GM19239 (cell line): ENCODE measurements around the gene TLR8.
"Not testable (repeated sequence)": the region's sequence is repeated elsewhere in the genome, so short reads cannot be mapped to it uniquely, and the experiment has no call there.

Experiments used
- DNase-seq: peaks from one replicate; pipeline ENCODE4 v3.0.0; 2011; ENCODE audit warnings: low spot score; ENCODE audit not compliant: insufficient read length
- FAIRE-seq: peaks from 2 replicates; lab custom pipeline; 2011; peaks lifted over from hg19 to GRCh38; lab: Jason Lieb, UNC

The TLR8 gene

DNA sequence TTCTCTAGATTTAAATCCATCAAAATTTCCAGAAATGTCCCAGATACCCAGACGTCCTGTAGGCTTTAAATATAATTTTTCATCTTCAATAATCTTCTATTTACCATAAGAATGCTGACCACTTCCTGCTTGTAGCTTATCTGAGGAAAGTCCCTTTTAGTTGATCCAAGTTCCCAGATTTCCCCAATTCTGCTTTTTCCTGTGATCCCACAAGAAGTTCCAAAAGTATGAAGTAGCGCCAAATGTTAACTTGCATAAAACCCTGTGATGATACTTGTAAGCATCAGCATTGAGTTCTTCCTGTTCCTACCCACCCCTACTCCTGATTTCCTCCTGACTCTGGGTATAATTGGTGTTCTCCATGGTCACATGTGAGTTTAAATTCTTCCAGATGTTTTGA lies 10.6 kb upstream of the TLR8 start:
- FAIRE-seq (no peak), DNase-seq (no peak)

DNA sequence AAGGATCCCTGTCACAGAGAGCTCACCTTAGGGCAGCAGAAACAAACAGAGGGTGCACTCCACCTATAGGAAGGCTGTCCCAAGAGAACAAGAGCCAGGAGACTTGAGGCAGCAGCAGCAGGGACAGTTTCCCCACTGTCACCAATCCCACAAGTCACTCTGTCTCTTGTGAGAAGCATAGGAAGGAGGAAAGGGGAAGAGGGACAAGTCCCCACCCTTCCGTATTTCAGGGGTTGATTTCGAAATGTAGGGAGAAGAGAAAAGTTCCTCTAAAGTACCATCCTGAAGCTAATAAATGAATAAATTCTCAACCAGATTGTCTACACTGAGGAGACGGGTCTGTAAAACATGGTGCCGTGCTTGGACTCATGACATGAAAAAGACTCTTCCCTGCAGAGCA lies 9.5 kb upstream of the TLR8 start:
- FAIRE-seq = peak; percentile 58

DNA sequence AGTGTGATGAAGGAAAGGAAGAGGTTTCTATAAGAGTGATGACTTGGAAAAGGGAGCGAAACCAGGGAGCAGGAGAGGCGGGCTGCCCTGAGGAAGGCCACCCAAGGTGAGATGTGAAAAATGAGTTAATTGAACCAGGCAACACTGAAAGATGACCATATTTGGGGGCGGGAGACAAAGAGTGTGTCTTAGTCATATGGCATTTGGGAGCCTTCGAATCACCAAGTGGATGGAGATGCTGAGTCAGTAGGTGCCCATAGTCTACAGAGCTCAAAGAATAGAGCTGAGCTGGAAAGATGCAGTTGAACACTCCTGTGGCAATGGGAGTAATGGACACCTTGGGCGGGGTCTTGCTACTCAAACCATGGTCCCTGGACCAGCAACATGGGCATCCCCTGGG lies 8.3 kb upstream of the TLR8 start:
- no peak for FAIRE-seq

More for the DNA sequence above, 9.5 kb upstream of the TLR8 start:
- no peak for DNase-seq

DNA sequence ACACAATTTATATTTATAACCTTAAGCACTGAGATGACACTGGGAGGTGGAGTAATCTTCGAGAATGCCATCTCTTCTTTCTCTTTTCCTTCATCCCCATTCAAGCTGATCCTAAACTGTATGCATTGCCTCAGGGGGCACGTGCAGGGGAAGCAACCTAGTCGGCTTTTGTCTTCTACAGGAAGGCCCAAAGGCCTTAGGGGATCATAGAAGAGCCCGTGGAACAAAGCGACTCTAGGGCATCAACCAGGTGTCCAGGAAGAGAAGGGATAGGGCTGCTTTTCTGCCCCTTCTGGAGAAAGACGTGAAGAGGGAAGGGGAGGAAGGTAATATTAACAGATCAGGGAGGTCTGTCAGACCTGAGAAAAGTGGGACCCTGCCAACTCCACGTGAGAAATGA lies 6.9 kb upstream of the TLR8 start:
- no peak for DNase-seq
- FAIRE-seq = no peak

More for the DNA sequence above, 8.3 kb upstream of the TLR8 start:
- no peak for DNase-seq

DNA sequence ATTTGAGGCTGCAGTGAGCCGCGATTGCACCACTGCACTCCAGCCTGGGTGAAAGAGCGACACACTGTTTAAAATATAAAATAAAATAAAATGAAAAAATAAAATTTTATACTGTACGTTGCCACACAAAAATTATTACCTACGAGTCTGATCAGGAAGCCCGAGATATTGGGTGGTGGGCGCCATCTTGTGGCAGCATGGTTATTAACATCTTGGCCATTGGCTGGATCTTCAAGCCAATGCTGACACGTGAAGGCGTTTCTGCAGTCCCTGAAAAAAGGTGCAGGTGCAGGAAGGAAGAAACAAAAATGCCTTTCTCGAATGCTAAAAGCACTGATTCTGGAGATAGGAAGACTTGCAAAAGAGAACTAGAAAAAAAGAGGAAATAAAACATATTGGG lies 4.9 kb upstream of the TLR8 start:
- FAIRE-seq (peak; percentile 77), DNase-seq (peak; percentile 38)

DNA sequence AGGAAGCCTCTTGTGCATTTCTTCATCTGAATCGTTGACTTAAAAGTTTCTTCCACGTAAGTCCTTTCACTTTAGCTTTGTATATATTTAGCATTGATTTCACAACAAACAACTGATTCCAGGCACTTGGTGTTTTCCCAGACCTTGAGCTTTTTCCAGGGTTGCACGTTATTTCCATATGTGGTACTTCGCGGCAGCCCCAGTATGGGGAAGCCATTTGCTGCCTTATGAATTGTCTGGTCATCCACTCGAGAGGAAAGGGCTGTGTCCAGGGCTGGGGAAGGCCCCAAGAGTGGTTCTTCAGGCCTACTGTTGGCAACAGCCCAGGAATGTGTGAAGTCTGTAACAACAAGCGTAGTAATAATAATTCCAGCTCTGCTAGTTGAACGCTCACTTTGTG lies 2.8 kb upstream of the TLR8 start:
- FAIRE-seq (no peak), DNase-seq (no peak)

DNA sequence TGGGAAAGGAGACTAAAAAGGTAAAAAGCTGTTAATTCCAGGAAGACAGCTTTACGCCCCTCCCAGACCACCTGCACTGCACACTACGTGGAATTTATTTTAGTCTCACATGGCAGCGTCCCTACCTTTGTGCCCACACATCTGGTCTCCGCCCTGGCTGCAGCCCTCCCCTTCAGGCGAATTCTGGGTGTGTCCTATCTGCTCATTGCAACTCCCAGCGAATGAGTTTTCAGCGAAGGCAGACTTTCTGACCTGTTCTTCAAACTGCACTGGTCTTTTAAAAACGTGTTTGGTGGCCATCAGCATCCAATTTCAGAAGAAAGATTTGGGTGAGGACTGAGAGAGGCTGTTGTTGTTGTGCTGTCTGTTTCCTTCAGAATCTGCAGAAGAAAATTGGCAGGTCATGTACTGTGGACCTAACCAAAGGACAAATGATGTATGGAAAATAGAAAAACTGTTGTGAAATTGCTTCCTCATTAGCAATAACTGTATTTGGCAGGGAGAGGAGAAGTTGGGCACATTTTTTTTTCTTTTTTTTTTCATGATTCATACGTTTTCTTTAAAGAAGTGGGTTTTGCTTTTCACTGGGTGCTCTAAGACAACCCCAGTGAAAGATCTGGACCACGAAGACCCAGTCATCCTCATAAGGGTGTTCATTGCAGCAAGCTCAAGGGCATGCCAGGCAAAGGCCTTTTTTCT lies 4.2 kb downstream of the TLR8 start:
- no peak for FAIRE-seq
- DNase-seq = no peak

DNA sequence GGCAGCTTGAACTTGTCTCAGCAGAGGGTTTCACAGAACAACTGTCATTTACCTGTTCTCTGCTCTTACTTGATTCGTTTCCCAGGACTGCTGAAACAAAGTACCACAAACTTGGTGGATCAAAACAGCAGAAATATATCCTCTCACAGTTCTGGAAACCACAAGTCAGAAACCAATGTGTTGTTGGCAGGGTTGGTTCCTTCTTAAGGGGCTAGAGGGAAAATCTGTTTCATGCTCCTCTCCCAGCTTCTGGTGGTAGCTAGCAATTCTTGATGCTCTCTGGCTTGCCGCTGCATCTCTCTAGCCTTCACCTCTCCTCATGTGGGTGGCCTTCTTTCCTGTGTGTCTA lies 4.7 kb downstream of the TLR8 start:
- no peak for DNase-seq
- FAIRE-seq = peak; percentile 57

DNA sequence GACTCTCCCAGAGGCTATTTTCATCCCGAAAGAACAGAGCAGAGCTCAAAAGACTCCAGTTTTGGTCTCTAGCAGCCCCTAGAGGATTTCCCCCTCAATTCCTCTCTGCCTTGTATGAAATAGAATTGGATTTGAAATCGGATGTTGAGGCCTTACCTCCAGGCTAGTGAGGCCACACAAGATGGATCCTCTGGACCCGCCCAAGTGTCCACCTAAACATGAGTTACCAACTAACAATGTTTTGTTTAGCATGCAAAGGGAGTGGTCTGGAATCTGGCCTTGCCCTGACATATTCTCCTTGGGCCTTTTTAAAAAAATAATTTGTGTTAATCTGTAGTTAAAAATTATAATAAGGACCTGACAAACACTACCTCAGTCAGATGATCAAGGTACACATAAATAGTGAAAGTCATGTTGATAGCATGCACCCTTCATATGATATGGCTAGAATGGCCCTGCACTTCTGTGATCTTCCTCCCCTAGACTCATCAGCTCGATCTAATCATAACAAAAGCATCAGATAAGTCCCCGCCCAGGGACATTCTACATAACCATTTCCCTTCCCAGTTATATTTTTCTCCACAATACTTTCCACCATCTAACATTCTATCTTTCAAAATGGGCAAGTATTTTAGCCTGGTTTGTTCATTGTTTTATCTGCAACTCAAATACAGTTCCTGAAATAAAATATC lies 6.5 kb downstream of the TLR8 start:
- no peak for DNase-seq
- FAIRE-seq = no peak

DNA sequence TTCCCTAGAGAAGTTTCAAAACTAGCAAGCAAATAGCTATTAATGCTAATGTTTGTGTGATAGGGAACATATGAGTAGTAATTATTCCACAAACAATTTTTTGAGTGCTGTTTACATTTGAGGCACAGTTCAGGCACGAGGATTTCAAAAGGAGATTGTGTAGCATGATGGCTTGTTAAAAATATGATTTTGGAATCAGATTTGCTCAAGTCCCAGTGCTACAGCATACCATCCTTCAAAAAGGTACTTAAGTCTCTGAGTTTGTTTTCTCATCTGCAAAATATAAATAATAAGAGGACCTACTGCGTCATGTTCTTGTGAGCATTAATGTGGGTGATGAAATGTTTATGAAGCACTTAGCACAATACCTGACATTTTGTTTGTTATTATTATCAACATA lies 11.3 kb downstream of the TLR8 start:
- FAIRE-seq (no peak), DNase-seq (no peak)

DNA sequence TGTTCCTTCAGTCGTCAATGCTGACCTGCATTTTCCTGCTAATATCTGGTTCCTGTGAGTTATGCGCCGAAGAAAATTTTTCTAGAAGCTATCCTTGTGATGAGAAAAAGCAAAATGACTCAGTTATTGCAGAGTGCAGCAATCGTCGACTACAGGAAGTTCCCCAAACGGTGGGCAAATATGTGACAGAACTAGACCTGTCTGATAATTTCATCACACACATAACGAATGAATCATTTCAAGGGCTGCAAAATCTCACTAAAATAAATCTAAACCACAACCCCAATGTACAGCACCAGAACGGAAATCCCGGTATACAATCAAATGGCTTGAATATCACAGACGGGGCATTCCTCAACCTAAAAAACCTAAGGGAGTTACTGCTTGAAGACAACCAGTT lies 12.6 kb downstream of the TLR8 start:
- no peak for DNase-seq
- FAIRE-seq = no peak

DNA sequence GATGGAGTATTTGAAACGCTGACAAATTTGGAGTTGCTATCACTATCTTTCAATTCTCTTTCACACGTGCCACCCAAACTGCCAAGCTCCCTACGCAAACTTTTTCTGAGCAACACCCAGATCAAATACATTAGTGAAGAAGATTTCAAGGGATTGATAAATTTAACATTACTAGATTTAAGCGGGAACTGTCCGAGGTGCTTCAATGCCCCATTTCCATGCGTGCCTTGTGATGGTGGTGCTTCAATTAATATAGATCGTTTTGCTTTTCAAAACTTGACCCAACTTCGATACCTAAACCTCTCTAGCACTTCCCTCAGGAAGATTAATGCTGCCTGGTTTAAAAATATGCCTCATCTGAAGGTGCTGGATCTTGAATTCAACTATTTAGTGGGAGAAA lies 13.2 kb downstream of the TLR8 start:
- FAIRE-seq = no peak
- no peak for DNase-seq

DNA sequence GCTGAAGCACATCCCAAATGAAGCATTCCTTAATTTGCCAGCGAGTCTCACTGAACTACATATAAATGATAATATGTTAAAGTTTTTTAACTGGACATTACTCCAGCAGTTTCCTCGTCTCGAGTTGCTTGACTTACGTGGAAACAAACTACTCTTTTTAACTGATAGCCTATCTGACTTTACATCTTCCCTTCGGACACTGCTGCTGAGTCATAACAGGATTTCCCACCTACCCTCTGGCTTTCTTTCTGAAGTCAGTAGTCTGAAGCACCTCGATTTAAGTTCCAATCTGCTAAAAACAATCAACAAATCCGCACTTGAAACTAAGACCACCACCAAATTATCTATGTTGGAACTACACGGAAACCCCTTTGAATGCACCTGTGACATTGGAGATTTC lies 14.6 kb downstream of the TLR8 start:
- DNase-seq (no peak), FAIRE-seq (no peak)

DNA sequence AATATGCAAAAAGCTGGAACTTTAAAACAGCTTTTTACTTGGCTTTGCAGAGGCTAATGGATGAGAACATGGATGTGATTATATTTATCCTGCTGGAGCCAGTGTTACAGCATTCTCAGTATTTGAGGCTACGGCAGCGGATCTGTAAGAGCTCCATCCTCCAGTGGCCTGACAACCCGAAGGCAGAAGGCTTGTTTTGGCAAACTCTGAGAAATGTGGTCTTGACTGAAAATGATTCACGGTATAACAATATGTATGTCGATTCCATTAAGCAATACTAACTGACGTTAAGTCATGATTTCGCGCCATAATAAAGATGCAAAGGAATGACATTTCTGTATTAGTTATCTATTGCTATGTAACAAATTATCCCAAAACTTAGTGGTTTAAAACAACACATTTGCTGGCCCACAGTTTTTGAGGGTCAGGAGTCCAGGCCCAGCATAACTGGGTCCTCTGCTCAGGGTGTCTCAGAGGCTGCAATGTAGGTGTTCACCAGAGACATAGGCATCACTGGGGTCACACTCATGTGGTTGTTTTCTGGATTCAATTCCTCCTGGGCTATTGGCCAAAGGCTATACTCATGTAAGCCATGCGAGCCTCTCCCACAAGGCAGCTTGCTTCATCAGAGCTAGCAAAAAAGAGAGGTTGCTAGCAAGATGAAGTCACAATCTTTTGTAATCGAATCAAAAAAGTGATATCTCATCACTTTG lies 15.6 kb downstream of the TLR8 start:
- FAIRE-seq = no peak
- DNase-seq = no peak

DNA sequence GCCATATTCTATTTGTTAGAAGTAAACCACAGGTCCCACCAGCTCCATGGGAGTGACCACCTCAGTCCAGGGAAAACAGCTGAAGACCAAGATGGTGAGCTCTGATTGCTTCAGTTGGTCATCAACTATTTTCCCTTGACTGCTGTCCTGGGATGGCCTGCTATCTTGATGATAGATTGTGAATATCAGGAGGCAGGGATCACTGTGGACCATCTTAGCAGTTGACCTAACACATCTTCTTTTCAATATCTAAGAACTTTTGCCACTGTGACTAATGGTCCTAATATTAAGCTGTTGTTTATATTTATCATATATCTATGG lies 16.1 kb downstream of the TLR8 start:
- FAIRE-seq (peak; percentile 33), DNase-seq (no peak)

DNA sequence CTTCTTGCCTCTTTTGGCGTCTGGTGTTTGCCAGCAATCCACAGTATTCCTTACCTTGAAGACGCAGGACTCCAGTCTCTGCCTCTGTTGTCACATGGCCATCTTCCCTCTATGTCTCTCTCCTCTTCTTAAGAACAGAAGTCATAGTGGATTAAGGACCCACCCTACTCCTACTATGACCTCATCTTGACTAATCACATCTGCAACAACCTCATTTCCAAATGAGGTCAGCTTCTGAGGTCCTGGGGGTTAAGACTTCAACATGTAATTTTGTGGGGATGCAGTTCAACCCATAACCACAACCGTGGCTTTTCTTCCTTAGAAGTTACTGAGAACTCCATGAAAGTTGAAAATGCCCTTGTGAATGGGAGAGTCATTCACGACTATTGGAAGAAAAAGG lies 23.3 kb downstream of the TLR8 start:
- FAIRE-seq (no peak), DNase-seq (no peak)

DNA sequence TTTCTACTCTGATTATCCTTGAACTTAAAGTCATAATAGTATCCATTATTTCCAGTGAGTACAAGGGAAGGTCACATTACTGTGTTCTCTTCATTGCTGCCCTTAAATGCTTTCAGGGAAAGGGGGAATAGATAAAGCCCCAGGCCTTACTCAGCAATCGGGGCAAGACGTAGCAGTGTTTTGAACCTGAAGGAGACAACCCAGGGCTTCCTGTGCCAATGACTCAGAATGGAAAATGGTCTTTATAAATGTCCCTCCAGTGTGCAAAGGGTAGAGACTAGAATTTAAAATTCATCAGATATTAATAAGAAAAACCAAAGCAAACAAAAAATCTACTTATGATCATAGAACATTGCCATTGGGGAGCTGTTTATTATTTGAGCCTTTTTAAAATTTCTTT lies 23.7 kb downstream of the TLR8 start:
- DNase-seq (no peak), FAIRE-seq (no peak)

DNA sequence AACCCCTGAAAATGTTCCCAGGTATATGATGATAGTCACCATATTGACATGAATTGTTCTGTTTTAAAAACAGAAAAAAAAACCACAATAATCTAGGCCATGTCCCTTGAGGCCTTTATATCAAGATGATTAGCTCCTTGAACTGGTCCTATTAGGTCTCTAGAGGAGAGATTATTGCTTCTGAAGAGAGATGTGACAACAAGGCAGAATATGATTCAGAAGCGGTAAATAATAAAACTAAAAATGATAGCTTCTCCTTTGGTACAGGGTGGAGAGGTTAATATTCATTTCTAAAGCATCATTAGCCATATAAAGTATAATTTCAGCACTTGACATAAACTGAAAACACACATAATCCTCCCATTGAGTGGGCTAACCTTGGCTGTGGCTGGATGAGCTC lies 25.8 kb downstream of the TLR8 start:
- DNase-seq (no peak), FAIRE-seq (no peak)

DNA sequence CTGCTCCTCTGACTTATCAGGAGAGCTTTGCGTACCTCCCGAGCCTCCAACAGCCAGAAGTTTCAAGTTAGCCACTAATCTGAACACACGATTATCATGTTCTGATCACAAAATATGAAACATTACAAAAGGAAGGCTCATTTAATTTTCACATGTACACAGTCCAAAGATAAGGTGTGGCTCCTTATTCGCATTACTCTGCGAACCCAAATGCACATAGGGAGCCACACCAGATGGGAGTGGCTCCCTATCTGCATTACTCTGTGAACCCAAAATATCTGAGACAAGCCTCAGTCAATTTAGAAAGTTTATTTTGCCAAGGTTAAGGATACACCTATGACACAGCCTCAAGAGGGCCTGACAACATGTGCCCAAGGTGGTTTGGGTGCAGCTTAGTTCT lies 28.4 kb downstream of the TLR8 start:
- FAIRE-seq (no peak), DNase-seq (no peak)

DNA sequence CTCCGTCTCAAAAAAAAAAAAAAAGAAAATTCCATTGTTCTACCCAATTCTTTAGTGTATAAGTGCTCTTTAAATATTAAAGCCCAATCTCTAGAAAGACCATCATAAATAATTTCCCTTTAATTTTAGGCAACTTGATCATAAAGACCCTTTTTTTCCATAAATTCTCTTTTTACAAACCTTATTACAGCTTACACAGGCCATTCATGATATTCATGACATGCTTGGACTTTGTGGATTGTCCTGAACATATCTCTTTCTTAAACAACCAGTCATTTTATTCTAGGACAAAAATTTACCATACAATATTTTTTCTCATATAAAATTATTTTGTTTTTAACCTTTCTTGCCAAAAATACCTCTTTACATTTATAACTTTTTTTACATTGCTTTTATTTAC lies 30.5 kb downstream of the TLR8 start:
- peak; percentile 74 for FAIRE-seq

DNA sequence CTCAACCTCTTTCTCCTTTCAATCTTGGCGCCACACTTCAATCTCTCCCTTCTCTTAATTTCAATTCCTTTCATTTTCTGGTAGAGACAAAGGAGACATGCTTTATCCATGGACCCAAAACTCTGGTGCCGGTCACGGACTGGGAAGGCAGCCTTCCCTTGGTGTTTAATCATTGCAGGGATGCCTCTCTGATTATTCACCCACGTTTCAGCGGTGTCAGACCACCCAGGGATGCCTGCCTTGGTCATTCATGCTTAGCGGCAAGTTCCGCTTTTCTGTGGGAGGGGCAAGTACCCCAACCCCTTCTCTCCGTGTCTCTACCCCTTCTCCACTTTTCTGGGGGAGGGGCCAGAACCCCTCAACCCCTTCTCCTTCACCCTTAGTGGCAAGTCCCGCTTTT lies 34.1 kb downstream of the TLR8 start:
- not testable (repeated sequence) for FAIRE-seq, DNase-seq

More for the DNA sequence above, 30.5 kb downstream of the TLR8 start:
- DNase-seq = no peak

DNA sequence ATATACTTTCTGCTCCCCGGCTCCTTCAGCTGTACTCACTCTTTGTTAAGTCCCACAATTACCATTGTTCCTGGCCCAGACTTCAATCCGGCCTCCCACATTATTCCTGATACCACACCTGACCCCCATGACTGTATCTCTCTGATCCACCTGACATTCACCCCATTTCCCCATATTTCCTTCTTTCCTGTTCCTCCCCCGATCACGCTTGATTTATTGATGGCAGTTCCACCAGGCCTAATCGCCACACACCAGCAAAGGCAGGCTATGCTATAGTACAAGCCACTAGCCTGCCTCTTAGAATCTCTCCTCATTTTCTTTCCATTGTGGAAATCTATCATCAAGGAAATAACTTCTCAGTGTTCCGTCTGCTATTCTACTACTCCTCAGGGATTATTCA lies 37.2 kb downstream of the TLR8 start:
- DNase-seq, FAIRE-seq: not testable (repeated sequence)
